Measurements from ENCODE around the gene SELENOO.

GRCh38 chr22:50225200-50225969 is 24.6 kb downstream of the SELENOO start:
- TF ChIP-seq CTCF (IDR thresholded peaks at IDR 0.05) (no peak), POLR2A (IDR thresholded peaks at IDR 0.05) (no peak)
